GM12801 (cell line): ENCODE data around the gene CHTOP.

Experiments
- TF ChIP-seq, protein P1 (sequence below): IDR thresholded peaks from one replicate; pipeline ENCODE4 v1.5.1; 2011; ENCODE audit warnings: control low read depth; ENCODE audit not compliant: insufficient read length; ENCODE audit errors: extremely low read depth

Gene CHTOP

DNA sequence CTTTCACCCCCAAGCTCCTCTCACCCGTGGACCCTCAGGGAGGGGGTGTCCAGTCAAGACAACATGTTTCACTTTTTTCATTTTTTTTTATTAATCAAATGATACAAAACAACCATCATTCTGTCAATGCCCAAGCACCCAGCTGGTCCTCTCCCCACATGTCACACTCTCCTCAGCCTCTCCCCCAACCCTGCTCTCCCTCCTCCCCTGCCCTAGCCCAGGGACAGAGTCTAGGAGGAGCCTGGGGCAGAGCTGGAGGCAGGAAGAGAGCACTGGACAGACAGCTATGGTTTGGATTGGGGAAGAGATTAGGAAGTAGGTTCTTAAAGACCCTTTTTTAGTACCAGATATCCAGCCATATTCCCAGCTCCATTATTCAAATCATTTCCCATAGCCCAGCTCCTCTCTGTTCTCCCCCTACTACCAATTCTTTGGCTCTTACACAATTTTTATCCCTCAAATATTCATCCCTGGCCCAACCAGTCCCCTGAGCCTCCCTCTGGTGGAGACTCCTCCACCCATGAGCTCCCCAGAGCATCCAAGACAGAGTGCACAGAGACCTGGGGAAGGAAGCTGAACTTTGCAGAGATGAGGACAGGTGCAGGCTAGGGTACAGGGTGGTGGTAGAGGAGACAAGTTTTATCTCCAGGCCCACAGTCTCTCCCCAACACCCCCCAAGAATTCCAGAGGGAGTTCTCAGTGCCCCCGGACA lies 19.5 kb upstream of the CHTOP start:
- TF ChIP-seq, protein P1, sequence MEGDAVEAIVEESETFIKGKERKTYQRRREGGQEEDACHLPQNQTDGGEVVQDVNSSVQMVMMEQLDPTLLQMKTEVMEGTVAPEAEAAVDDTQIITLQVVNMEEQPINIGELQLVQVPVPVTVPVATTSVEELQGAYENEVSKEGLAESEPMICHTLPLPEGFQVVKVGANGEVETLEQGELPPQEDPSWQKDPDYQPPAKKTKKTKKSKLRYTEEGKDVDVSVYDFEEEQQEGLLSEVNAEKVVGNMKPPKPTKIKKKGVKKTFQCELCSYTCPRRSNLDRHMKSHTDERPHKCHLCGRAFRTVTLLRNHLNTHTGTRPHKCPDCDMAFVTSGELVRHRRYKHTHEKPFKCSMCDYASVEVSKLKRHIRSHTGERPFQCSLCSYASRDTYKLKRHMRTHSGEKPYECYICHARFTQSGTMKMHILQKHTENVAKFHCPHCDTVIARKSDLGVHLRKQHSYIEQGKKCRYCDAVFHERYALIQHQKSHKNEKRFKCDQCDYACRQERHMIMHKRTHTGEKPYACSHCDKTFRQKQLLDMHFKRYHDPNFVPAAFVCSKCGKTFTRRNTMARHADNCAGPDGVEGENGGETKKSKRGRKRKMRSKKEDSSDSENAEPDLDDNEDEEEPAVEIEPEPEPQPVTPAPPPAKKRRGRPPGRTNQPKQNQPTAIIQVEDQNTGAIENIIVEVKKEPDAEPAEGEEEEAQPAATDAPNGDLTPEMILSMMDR = no peak

DNA sequence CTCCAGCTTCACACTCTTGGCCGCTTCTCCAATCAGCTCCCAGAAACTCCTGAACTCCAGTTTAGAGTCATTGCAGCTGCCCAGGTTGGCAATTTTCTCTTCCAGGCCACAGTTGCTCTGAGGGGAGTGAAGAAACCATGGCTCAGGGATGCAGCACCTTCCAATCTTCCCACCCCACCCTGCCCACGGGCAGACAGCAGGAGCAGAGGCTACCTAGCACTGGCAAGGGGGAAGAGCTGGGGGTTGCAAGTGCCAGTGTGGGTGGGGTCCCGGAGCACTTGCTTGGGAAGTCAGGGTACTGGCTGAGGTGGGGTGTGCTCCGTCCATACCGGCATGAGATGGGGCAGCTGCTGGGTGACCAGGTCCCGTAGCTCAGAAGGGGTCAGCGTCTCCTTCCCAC lies 19.0 kb upstream of the CHTOP start:
- TF ChIP-seq, protein P1 = no peak

DNA sequence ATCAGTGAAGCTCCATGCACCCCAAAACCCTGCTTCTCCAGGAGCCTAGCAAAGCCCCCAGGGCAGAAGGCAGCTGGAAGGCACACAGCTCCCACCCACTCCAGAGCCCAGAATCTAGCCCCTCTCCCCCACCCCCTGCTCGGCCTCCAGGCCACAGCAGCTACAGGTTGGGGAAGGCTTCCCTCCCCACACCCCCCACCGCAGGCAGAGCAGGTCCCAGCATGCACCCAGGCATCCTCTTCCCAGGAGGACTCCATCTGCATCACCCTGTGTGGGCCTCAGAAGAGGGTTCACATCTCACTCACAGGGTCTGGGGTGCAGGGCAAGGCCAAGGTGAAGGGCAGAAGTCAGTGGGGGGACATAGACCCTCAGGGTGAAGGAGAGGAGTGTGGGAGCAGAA lies 18.5 kb upstream of the CHTOP start:
- TF ChIP-seq, protein P1 = no peak

DNA sequence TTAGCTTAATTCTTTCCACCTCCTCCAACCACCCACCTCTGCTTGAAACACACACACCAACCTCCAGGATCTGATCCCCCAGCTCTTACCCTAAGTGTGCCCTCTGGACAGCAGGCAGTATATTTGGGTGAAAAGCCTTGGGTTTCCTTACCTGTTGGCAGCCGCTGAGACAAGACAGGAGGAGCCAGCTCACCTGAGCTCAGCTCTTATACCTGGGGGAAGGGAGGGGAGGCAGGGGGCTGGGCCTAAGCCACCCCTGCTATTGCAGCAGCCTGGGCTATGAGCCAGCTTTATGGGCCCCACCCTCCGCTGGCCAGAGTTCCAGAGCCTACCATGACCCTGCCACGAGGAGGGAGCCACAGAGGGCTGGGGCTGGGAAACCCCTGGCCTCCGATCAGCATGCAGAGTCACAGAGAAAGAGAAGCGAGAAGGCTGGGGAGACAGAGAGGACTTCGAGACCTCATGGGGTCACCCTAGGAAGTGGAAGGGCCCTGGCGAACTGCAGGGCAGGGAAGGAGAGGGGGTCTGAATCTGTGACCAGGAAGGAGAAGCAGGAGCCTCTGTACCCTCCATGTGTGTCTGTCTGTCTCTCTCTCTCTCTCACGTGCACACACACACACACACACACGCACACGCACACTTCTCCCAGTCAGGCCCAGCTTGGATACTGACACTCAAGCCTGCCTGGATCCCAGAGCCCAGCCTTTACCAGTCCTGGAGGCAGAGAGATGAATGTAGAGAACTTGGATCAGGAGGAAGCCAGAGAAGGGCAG lies 17.5 kb upstream of the CHTOP start, which contains the start of gene S100A14:
TSS of gene S100A14 (minus strand) at position 182 of the 773 bp plus-strand sequence. CDS start 467 bp downstream, outside the sequence.
- TF ChIP-seq, protein P1 = no peak

DNA sequence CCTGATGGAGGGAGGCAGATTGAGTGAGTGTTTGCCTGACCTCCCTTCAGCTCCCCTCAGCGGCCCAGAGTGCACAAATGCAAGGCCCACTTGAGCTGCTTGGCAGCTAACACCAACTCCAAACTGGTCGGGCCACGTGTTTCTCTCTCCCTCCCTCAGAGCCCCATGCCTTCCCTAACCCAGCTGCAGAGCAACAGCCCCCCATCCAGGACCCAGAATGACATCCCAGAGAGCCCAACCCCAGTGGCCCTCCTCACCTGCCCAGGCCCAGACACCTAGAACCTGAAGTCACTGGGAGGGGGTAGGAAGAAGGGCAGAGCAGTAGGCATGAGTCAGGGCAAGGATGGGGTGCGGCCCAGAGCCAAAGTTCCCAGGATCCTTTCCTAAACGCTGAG lies 17.0 kb upstream of the CHTOP start:
- TF ChIP-seq, protein P1 = no peak

DNA sequence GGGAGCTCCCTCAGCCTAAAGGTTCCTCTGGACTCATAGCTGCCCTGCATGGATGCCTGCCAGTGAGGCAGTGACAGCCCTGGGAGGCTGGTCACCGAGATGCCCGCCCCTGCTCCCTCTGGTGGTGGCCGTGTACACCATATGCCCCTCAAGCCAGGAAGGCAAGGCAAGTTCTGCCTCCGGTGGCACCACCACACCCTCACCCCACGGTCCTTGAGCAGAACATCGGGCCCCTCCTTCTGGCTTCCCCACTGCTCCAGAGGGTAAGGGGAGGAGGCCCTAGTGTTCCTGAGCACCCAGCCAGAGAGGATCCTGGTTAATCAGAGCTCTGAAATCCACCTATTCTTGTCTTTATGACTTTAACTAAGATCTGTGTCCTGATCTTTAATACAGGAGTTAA lies 16.2 kb upstream of the CHTOP start:
- TF ChIP-seq, protein P1 = no peak

DNA sequence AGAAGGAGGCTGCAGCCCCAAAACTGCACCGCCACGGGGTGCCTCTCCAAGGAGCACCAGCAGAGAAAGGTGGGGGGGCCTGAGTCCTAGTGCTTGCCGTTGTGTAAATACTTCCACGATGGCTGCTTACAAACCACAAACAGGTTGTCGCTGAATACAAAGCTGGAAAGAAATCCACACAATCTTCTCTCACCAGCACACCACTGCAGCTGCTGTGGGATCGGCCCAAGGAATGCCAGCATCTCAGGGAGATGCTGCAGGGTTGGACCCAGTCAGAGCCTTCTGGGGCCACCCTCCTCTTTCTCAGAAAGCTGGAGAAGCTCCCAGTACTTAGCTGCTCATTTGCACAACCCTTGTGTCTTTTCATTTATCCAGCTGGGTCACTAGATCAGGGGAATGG lies 14.7 kb upstream of the CHTOP start:
- TF ChIP-seq, protein P1 = no peak
